Lower leg skin (tissue), 3 donors: Measurements from ENCODE around the gene TP73.

ENCODE experiments used
- POLR2A ChIP-seq, 2 donors: fragments of 450-650 bp; IDR thresholded peaks; one replicate each; pipeline ENCODE4 v1.6.1; 2016 to 2017; ENCODE audit warnings: antibody characterized with exemption in 2 of 2, mild to moderate bottlenecking in 1 of 2, moderate library complexity in 1 of 2
- TF ChIP-seq, protein P1 (sequence below), 3 donors: fragments of 450-650 bp; IDR thresholded peaks; one replicate each; pipeline ENCODE4 v1.5.1; 2016; ENCODE audit warnings: antibody characterized with exemption in 3 of 3, mild to moderate bottlenecking in 3 of 3, moderate library complexity in 2 of 3

DNA sequence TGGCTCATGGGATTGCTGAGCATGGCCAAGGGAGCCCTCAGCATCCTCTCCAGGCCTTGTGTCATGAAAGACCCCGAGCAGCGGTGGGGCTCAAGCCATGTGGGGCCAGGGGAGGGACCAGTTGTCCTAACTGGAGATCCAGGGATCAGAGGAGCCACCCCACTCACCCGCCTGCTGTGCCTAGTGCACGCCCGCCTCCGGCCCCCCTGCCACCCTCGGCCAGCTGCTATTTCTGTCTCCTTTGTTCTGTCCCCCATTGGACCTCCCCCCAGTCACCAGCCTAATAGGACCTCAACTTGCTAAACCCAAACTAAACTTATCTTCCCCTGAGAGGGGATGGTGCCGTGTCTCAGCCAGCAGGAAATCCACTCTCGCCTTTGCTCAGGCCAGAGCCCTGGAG, 44.4 kb downstream of the TP73 start:
- TF ChIP-seq, protein P1, sequence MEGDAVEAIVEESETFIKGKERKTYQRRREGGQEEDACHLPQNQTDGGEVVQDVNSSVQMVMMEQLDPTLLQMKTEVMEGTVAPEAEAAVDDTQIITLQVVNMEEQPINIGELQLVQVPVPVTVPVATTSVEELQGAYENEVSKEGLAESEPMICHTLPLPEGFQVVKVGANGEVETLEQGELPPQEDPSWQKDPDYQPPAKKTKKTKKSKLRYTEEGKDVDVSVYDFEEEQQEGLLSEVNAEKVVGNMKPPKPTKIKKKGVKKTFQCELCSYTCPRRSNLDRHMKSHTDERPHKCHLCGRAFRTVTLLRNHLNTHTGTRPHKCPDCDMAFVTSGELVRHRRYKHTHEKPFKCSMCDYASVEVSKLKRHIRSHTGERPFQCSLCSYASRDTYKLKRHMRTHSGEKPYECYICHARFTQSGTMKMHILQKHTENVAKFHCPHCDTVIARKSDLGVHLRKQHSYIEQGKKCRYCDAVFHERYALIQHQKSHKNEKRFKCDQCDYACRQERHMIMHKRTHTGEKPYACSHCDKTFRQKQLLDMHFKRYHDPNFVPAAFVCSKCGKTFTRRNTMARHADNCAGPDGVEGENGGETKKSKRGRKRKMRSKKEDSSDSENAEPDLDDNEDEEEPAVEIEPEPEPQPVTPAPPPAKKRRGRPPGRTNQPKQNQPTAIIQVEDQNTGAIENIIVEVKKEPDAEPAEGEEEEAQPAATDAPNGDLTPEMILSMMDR (IDR thresholded peaks at IDR 0.05): no peak
- TF ChIP-seq POLR2A (IDR thresholded peaks at IDR 0.05): no peak
